WERI-Rb-1 (cell line): Measurements from ENCODE around the gene CEP55.

ENCODE experiments used
- DNase-seq: peaks from one replicate; pipeline ENCODE4 v3.0.0-alpha.2; 2020
- H3K27ac ChIP-seq: fragments of 250-450 bp; sonication (Bioruptor Pico); 2 replicates; pipeline ENCODE4 v1.5.1; 2020; ENCODE audit warnings: mild to moderate bottlenecking, moderate library complexity
- H3K27me3 ChIP-seq: fragments of 250-450 bp; sonication (Bioruptor Pico); 2 replicates; pipeline ENCODE4 v1.5.1; 2021; ENCODE audit warnings: mild to moderate bottlenecking, low read depth, moderate library complexity; ENCODE audit not compliant: insufficient read depth, severe bottlenecking
- H3K36me3 ChIP-seq: fragments of 250-450 bp; sonication (Bioruptor Pico); 2 replicates; pipeline ENCODE4 v1.5.1; 2020; ENCODE audit warnings: mild to moderate bottlenecking, moderate library complexity
- H3K4me3 ChIP-seq: 2 replicates; pipeline ENCODE4 v1.5.1; 2011; ENCODE audit warnings: low read depth, mild to moderate bottlenecking, control low read depth, low read length
- H3K9me3 ChIP-seq: fragments of 250-450 bp; sonication (Bioruptor Pico); 2 replicates; pipeline ENCODE4 v1.5.1; 2021; ENCODE audit warnings: mild to moderate bottlenecking, moderate library complexity; ENCODE audit not compliant: severe bottlenecking
- TF ChIP-seq, protein P1 (sequence below): IDR thresholded peaks from 2 replicates; pipeline ENCODE4 v1.5.1; 2011; ENCODE audit warnings: low read depth, mild to moderate bottlenecking, control low read depth, inconsistent platforms, low read length

The CEP55 gene

GRCh38 chr10:93565446-93565845 lies 69.0 kb downstream of the CEP55 start:
- Histone ChIP-seq H3K9me3 (no peaks in the 10 kb centered on the region), H3K4me3 (no peak overlapping the region), H3K36me3 (no peaks in the 10 kb centered on the region), H3K27me3 (no peaks in the 10 kb centered on the region), H3K27ac (no peak overlapping the region)
- no peak for DNase-seq
- TF ChIP-seq, protein P1, sequence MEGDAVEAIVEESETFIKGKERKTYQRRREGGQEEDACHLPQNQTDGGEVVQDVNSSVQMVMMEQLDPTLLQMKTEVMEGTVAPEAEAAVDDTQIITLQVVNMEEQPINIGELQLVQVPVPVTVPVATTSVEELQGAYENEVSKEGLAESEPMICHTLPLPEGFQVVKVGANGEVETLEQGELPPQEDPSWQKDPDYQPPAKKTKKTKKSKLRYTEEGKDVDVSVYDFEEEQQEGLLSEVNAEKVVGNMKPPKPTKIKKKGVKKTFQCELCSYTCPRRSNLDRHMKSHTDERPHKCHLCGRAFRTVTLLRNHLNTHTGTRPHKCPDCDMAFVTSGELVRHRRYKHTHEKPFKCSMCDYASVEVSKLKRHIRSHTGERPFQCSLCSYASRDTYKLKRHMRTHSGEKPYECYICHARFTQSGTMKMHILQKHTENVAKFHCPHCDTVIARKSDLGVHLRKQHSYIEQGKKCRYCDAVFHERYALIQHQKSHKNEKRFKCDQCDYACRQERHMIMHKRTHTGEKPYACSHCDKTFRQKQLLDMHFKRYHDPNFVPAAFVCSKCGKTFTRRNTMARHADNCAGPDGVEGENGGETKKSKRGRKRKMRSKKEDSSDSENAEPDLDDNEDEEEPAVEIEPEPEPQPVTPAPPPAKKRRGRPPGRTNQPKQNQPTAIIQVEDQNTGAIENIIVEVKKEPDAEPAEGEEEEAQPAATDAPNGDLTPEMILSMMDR = no peak

DNA sequence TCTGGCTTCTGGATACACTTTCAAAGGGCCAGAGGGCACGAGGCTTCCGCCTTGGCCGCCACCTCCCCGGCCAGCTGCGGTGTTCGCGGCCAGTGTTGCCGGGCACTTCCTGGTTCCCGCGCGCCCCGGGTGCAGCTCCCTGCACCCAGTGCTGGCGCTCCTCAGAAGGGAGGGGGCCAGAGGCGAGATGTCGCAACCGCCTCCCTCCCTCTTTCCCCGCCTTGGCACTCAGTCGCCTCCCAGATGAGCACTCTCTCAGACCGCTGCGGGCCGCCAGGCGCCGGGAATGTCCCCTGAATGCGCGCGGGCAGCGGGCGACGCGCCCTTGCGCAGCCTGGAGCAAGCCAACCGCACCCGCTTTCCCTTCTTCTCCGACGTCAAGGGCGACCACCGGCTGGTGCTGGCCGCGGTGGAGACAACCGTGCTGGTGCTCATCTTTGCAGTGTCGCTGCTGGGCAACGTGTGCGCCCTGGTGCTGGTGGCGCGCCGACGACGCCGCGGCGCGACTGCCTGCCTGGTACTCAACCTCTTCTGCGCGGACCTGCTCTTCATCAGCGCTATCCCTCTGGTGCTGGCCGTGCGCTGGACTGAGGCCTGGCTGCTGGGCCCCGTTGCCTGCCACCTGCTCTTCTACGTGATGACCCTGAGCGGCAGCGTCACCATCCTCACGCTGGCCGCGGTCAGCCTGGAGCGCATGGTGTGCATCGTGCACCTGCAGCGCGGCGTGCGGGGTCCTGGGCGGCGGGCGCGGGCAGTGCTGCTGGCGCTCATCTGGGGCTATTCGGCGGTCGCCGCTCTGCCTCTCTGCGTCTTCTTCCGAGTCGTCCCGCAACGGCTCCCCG lies 70.2 kb downstream of the CEP55 start, which contains the start of gene FFAR4:
TSS of gene FFAR4 (plus strand) at position 231 of the 842 bp plus-strand sequence. CDS start at position 287, 56 bp downstream.
- no peaks in the 10 kb centered on the region for H3K9me3 ChIP-seq
- no peaks in the 10 kb centered on the region for H3K36me3 ChIP-seq
- no peak within 1 kb of the TSS for H3K27ac ChIP-seq
- TF ChIP-seq, protein P1 = no peak
- no peak for DNase-seq
- no peaks in the 10 kb centered on the region for H3K27me3 ChIP-seq
- H3K4me3 ChIP-seq = no peak within 1 kb of the TSS

DNA sequence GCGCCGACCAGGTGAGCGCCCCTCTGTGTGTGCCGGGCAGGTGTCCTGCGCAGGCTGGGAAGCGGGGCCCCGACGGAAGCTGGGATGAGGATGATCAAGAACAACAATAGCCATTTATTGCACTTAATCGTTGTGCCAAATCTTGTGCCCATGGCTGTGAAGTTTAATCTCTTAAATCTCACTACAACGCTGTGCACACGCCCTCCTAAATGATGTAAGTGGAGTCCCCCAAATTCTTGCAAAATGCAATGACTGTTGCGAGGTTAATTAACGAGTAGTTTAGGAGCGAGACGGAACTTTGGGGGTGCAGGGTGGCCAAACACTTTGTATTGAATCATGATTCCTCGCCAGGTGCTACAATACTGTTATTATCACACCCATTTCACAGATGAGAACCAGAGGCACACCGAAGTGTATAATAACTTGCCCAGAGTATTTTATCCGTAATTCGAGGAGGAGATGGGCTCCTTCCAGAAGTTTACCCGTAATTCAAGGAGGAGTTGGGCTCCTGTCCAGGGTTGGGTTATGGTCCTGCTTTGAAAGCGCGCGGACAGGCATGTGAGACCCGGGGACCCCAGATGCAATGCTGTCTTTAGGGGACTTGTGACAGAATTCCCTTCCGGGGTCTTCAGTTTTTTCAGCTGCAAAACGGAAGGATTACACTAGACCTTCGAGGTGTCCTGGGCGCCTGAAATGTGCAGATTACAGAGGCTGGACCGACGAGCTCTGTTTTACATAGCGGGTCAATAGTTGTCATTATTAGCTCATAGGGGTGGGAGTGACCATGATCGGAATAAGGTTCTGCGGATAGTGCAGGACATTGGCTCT lies 71.1 kb downstream of the CEP55 start:
- no peaks in the 10 kb centered on the region for H3K36me3 ChIP-seq
- no peaks in the 10 kb centered on the region for H3K9me3 ChIP-seq
- no peaks in the 10 kb centered on the region for H3K27me3 ChIP-seq
- H3K27ac ChIP-seq = no peak overlapping the region
- TF ChIP-seq, protein P1 = no peak
- DNase-seq = no peak
- no peak overlapping the region for H3K4me3 ChIP-seq

DNA sequence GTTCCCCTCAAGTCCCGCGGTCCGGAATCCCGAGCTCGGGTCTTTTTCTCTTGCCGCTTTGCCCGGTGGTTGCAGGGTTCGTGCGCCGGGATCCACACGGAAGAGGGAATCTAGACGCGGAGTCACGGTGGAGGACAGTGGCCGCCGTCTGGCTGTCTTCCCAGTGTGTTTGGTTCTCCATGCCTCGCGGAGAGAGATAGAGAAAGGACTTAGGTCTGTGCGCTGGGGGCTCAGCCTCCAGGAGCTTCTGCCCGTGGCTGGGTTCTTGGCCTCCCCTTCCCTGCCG lies 71.6 kb downstream of the CEP55 start:
- Histone ChIP-seq H3K27me3 (no peaks in the 10 kb centered on the region), H3K36me3 (no peaks in the 10 kb centered on the region), H3K9me3 (no peaks in the 10 kb centered on the region), H3K4me3 (no peak overlapping the region), H3K27ac (no peak overlapping the region)
- DNase-seq = no peak
- TF ChIP-seq, protein P1 = no peak

GRCh38 chr10:93570383-93570782 lies 74.0 kb downstream of the CEP55 start:
- TF ChIP-seq, protein P1 = no peak
- Histone ChIP-seq H3K36me3 (no peaks in the 10 kb centered on the region), H3K27me3 (no peaks in the 10 kb centered on the region), H3K9me3 (no peaks in the 10 kb centered on the region), H3K4me3 (no peak overlapping the region), H3K27ac (no peak overlapping the region)
- DNase-seq = no peak
